Stimulated activated naive CD8-positive, alpha-beta T cell treated with anti-CD3 and anti-CD28 coated beads, Interleukin-15, Interleukin-2, amounts not matched to agents 100 U/mL and 50 U/mL, for 24 hours (primary cell): ENCODE data around the gene REPIN1.

Source experiments
- ATAC-seq: fragments of 150-1000 bp; cut with Tn5 transposase; one replicate; pipeline ENCODE4 v1.10.0; 2021
- DNase-seq: peaks from one replicate; pipeline ENCODE4 v3.0.0; 2021

Gene REPIN1

DNA sequence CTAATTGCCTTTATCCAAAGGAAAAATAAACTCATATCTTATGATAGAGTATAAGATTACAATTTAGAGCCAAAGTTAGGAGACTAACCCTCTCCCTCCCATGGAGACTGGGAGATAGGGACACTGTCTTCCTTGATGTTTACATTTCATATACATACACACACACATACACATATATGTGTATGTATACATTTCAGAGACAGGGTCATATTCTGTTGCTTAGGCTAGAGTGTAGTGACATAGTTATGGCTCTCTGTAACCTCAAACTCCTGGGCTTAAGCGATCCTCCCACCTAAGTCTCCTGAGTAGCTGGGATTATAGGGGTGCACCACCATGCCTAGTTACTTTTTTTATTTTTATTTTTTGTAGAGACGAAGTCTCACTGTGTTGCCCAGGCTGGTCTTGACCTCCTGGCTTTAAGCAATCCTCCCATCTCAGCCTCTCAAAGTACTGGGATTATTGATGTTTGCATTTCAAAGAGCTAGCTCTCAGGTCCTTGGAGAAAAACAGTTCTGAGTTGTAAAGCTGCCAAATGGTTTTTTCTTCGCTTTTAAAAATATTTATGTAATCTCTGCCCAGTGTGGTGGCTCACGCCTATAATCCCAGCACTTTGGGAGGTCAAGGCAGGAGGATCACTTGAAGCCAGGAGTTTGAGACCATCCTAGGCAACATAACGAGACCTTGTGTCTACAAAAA is 8.1 kb upstream of the REPIN1 start:
- no peak for ATAC-seq
- no peak for DNase-seq

DNA sequence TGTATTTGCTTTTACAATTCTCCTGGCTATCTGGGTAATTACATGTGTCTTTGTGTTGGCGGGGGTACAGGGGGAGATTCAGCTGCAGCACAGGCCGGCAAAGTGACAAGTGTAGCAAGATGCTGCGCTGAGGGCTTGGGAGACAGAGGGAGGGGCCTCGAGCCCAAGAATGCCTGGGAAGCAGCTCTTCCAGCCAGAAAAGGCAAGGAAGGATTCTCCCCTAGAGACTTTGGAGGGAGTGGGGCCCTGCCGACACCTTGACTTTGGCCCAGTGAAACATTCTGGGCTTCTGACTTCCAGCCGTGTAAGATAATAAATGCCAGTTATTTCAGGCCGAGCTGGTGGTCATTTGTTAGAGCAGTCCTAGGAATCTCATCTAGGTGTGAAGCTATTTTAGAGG is 7.2 kb upstream of the REPIN1 start:
- DNase-seq (no peak), ATAC-seq (no peak)

DNA sequence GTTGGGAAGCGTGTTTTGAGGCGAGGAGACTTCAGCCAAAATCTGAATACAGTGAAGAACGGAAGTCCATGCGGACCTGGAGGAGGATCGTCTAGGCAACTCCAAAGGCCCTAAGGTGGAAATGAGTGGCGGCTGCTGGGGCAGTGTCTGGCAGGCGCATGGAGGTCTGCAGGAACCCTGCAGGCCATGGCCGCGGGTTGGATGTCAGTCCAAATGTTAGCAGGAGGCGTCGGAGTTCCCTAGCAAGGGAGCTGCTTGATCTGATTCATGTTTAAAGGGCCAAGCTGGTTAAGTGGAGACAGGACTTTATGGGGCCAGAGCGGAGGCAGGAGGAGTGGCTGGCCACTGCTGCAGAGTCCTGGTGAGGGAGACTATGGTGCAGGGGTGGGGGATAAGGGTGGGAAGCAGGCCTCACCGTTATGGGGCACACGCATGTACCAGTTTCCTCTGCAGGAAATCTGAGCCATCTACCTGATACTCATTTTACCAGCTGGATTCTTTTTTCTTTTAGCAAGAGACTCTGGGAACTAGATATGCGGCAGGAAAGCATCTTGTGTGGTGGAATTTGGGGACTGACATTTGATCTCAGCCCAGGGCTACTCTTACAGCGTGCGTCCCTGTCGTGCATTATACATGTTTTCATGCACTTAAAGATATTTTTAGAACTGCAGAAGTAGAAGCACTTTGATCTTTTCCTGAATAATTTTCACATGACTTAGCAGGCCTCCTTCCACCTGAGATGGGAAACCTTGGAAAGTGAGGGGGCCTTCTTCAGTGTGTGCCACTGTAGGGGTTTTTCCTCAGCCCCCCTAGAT is 6.6 kb upstream of the REPIN1 start:
- no peak for ATAC-seq
- no peak for DNase-seq

DNA sequence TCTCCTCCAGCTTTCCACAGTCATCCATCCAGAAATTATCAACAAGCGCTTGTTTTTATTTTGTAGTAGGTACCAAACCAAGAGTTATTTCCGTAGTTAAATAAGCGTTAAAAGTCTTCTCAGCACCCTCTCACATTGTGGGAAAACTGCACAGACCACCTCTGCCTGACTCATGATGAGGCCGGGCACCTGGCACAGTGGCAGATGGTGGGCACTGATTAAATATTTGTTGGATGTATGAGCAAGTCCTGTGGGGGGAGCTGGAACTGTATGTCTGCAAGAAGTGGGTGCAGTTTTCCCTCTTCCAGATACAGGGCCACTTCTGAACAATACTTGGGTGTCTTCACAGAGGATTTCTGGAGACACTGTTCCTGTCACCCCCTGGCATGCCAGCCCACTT is 5.3 kb upstream of the REPIN1 start:
- no peak for DNase-seq
- no peak for ATAC-seq

DNA sequence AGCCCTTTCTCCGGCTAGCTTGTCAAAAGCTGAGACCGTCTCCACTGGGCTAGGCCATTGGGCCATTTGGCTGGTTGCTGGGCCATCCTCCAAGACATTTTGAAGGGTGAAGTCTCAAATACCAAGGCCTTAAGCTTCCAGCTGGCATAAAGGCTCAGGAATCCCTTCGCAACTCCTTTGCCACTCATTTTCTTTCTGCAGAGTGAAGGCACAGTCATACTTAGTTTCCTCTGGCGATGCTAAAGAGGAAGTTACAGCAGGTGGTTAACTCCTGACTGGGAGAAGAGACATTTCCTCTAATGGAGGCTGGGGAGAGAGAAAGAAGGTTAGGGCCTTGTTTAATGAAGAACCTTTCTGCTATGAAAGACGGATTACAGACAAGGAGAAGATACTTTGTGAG is 4.8 kb upstream of the REPIN1 start:
- DNase-seq (no peak), ATAC-seq (no peak)

DNA sequence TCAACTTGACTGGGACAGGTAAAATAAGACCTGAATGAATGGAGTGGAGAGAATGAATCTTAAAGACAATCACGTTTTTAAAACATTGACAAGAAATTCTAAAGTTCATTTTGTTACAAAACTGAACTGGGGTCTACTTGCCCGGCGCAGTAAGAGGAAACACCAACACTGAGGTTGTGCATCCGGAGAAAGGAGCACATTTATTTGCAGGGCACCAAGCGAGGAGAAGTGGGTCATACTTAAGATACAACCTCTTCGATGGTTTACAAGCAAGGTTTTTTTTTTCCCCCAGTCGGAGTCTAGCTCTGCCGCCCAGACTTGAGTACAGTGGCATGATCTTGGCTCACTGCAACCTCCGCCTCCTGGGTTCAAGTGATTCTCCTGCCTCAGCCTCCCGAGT is 3.4 kb upstream of the REPIN1 start:
- DNase-seq (no peak), ATAC-seq (no peak)

DNA sequence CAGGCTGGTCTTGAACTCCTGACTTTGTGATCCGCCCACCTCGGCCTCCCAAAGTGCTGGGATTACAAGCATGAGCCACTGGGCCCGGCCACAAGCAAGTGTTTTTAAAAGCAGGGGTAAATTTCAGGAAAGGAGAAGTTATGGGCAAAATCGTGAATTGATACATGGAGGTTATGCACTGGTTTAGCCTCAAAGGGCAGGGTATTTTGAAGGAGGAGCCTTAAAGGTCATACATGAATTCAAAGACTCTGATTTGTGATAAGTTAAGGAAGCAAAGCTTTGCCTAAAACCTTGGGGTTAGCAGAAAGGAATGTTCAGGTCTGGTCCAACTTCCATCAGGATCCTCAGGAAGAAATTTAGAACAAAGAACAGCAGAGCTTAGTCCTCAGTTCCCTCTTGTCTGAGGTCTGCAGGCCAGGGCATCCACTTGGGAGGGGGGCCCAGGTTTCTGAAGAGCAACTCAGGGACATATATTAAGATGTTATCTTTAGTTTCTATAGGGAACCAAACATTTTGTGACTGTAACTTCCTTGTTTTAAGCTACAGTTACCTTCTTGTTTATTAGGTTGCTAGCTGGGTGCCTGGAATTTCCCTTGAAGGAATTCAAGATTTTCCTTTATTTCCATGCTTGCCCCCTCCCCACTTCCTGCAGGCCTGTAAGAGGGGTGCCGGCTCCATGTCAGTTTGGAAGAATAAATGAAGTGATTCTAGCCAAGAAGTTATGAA is 2.8 kb upstream of the REPIN1 start:
- no peak for ATAC-seq
- no peak for DNase-seq

DNA sequence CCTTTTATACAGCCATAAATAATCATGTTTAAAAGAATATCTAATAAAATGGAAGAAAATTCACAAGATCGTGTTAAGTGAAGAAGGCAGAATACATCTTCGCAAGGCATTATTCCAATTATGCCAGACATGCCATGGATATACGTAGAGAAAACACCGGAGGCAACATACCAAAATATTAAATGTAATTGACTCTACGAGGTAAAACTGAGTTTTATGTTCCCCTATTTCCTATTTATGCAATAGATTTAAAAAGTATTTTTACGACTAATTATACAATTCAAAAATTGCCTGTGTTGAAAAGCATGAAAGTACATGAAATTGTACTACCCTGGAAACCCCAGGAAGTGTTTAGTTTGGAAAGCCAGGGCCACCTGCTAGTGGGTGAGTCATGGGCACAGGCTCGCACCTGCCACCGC is 936 bp upstream of the REPIN1 start:
- no peak for DNase-seq
- ATAC-seq, result peak; percentile 37

DNA sequence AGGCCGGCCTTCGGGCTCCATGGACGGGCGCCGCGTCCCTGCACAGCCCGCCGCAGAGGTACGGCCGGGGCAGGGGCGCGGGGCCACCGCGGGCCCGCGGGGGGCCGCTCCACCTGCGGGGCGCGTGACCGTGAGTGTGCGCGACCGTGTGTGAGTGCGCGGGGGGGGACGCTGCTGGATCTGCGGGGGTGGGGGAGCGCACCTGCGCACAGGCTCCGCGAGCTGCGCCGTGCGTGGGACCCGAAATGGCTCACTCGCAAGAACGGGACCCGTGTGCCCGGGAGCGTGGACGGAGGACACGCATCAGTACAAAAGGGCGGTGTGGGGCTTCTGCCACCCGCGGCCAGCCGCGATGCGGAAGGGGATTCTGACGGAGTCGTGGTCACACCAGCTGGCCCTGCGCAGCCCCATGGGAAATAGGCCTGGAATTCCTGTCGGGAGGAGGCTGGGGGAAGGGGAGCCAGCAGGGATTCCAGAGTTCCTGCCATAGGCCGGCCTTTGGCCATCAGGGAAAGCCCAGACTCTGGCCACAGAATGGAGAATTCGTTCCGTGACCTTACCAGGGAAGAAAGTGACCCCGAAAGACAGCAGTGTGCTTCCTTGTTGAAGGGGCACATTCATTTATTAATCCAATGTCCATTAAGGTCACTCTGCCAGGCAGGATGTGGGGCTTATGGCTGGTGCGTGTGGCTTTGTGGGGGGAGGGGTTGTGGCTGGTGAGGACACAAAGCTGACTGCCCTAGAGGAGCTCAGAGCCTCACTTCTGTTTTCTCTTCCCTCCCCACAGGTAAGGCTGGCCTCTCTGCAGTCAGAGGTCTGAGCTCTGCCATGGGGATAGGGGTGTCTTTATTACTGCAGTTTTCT is 494 bp downstream of the REPIN1 start:
- ATAC-seq (no peak), DNase-seq (peak; percentile 58)

DNA sequence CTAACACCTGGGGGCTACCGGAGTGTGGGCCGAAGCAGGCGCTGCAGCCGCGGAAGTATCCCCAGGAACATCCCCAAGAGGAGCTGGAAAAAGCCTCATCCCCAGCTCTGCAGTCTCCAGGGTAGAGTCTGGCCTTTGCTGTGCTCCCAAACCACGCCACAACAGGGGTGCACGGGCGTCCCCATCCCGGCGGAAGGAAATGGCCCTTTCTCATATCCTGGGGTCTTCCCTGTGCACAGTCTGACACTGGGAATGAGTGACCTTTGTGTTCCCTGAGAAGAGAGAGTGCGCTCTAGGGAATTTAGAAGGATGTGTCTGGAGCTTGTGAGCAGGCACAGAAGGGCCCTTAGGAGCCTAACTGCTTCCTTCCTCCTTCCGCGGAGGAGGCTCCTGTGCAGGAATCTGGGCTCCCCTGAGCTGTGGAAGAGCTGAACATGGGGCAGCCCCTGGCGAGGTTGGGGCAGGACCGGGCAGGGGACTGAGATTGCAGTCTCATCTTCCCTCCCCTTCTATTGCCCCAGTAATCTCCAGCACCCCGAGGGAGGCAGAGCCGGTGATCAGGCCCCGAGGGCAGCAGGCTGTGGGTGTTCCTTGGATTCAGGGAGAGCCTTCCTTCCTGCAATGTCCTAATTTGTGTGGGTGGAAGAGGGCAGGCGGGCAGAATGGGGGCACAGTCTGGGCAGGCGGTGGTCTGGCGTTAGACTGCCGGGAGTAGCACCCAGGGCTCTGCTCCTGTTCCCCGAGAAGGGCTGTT is 1.3 kb downstream of the REPIN1 start:
- no peak for ATAC-seq
- DNase-seq, result no peak

DNA sequence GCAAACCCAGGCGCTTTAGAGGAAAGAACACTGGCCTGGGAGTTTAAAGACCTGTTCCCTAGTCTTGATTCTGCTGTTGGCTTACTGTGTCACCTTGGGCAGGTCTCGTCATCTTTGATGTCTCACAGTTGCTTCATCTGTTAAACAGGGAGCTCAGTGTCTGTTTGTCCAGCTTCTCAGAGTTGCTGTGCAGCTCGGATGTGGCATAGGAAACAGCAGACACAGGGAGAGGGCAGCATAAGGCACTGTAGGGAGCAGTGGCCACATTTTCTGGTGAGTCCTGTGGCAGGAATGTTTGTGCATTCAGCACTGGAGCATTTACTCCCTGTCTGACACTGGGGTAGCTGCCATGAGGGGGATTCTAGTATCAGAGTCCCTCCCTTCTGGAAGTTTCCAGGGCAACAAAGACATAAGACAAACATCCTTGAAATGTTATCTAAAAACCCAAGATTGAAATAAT is 2.0 kb downstream of the REPIN1 start:
- no peak for DNase-seq
- no peak for ATAC-seq

DNA sequence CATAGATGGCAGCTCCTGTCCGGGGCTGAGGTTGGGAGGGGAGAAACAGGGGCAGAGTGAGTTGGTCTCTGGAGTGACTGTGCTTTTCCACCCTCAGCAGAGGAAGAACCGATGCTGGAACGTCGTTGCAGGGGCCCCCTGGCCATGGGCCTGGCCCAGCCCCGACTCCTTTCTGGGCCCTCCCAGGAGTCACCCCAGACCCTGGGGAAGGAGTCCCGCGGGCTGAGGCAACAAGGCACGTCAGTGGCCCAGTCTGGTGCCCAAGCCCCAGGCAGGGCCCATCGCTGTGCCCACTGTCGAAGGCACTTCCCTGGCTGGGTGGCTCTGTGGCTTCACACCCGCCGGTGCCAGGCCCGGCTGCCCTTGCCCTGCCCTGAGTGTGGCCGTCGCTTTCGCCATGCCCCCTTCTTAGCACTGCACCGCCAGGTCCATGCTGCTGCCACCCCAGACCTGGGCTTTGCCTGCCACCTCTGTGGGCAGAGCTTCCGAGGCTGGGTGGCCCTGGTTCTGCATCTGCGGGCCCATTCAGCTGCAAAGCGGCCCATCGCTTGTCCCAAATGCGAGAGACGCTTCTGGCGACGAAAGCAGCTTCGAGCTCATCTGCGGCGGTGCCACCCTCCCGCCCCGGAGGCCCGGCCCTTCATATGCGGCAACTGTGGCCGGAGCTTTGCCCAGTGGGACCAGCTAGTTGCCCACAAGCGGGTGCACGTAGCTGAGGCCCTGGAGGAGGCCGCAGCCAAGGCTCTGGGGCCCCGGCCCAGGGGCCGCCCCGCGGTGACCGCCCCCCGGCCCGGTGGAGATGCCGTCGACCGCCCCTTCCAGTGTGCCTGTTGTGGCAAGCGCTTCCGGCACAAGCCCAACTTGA is 2.7 kb downstream of the REPIN1 start:
- ATAC-seq (no peak), DNase-seq (no peak)

DNA sequence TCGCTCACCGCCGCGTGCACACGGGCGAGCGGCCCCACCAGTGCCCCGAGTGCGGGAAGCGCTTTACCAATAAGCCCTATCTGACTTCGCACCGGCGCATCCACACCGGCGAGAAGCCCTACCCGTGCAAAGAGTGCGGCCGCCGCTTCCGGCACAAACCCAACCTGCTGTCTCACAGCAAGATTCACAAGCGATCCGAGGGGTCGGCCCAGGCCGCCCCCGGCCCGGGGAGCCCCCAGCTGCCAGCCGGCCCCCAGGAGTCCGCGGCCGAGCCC is 3.3 kb downstream of the REPIN1 start:
- DNase-seq (no peak), ATAC-seq (no peak)

DNA sequence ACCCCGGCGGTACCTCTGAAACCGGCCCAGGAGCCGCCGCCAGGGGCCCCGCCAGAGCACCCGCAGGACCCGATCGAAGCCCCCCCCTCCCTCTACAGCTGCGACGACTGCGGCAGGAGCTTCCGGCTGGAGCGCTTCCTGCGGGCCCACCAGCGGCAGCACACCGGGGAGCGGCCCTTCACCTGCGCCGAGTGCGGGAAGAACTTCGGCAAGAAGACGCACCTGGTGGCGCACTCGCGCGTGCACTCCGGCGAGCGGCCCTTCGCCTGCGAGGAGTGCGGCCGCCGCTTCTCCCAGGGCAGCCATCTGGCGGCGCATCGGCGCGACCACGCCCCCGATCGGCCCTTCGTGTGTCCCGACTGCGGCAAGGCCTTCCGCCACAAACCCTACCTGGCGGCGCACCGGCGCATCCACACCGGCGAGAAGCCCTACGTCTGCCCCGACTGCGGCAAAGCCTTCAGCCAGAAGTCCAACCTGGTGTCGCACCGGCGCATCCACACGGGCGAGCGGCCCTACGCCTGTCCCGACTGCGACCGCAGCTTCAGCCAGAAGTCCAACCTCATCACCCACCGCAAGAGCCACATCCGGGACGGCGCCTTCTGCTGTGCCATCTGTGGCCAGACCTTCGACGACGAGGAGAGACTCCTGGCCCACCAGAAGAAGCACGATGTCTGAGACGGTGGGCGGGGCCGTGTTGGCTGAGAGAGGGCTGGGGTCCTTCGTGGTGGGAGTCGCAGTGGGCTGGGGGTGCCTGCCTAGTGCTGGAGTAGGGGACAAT is 3.8 kb downstream of the REPIN1 start:
- ATAC-seq (no peak), DNase-seq (no peak)

DNA sequence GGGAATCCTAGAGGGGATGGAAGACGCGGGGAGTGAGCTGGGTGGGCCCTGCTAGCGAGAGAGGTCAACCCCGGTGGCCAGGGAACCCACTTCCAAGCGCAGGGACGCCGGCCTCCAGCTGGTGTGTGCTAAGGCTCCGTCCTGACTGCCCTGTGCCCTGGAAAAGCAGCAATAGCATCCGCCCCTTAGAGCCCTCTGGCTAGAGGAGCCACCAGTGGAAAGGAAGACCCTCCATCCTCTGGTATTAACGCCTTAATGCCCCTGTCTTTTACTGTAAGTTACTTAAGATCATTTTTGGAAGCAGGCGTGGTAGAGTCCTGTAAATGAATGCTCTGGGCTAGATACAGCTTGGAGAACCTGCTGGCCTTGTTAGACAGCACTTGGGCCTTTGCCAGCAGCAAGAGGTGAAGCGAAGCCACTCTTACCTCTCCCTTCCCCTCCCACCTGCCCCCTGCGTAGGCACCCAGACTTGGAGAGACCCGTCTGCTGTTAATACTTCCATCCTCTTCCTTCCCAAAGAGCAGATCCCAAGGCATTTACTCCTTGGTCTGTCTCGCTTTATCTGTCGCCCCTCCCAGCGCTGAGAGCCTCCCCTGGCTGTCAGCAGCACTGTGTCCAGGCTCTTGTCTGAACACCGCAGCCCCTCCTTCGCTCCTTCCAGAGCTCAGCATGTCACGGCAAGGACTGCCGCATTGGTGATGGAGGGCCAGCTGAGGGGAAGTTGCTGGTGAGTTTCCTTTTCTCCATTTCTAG is 4.6 kb downstream of the REPIN1 start:
- ATAC-seq, result no peak
- no peak for DNase-seq

DNA sequence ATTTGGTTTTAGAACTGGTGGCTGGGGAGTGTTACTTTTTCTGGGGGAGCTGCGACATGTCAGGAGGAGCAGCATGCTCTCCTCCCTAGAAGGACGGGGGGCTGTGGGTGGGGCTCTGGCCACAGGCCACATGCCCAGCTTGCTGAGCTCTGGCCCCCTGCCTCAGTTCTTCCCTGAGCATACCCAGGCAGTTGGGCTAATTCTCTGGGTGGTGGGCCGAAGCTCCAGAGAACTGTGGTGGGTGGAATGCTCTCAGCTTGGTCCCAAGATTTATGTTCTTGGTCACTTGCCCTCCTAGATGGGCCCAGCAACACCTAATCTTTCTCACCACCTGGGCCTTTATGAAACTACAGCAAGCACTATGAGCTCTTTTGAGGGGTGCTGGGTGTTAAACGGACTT is 5.4 kb downstream of the REPIN1 start:
- no peak for DNase-seq
- ATAC-seq, result no peak

DNA sequence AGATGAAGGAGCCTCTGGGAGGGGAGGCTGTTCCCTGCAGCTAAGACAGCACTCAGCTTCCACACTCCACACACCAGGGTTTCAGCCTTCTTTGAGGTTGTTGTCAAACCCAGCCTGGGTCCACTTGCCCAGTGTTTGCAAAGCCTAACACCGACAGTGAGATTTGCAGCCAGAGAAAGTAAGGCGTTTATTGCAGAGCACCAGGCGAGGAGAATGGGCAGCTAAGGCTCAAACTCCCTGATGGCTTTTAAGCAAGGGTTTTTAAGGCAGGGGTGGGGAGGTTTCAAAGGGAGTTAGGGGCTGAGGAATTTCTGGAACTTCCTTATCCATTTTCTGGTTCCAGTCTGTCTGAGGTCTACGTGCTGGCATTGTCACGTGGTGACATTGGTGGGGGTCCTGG is 5.8 kb downstream of the REPIN1 start:
- no peak for DNase-seq

DNA sequence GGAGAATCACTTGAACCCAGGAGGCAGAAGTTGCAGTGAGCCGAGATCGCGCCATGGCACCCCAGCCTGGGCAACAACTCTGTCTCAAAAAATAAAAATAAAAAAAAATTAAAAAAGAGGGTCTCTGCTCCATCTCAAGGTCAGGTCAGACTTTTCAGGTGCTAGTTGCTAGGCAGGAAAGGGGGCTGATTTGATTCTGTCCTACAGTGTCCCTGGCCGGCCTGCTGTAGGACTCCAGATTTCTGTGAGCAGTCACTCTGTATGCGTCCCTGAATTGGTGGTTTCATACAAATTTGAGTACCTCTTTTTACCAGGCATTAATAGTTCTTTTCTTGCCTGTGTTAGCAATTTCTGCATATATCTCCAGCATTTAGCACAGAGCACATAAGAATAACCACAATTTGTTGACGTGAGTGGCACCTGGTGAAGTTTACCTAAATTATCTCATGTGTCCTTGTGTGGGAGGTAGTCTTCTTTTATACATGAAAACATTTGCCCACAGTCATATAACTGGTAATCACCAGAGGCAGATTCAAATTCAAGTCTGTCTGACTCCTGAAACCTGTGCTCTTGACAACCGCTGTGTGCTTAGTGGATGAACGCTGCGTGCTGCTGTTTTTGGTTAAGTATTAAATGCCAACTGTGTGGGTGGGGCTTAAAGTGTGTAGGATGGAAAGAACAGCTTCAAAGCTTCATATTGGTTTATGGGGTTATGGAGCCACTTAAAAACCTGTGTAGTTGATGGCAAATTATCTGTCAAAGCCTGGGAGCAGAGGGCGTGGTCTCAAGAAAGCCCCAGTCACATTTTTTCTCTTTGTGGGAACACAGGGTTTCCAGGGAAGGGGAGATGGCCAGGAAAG is 7.3 kb downstream of the REPIN1 start:
- ATAC-seq (peak; percentile 13), DNase-seq (peak; percentile 54)

More for the DNA sequence above, 5.8 kb downstream of the REPIN1 start:
- ATAC-seq, result no peak
